Measurements from ENCODE around the gene GAS2. TPM values are rescaled to one million over a fixed set of nuclear protein-coding genes. Genes with fewer than 3 reads are reported as not detected.

The GAS2 gene
- total RNA-seq, 4 donors from 2014 or later = 1.1 to 2.9 (median 2.6) TPM

DNA sequence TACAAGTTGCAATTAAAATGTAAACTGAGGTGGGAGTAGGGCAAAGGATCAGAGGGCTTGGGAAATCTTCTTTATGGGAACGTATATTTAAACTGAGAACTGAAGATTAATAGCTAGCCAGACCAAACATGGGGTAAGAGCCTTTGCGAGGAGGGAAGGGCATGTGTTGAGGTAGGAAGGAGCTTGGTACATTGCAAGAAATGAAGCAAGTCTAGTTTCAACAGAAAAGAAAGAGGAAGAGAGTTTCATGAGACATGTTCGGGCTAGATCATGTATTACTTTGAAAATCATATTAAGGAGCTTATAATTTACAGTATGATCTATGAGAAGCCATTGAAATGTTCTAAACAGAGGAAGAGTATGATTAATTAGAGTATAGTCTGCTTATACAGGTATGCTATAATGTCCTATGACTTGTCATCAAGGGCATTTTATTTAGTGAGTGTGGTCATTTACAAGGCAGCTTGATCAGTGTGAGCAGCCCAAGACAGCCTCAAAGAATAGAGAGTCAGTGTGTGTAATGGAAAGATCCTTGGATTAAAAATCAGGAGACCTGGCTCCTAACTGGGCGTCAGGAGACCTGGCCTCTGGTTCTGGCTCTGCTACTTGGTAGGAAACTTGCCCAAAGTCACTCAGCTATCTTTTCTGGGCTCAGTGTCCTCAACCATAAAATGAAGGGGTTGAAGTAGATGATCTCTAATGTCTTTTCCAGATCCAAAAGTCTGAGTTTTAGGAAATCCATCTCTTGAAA lies 10.9 kb downstream of the GAS2 start:
- intact Hi-C loops (cut with DNase I; ENCODE audit: low total_unique reads) = no loop called here
- peak; percentile 86 to 94 for ATAC-seq
- Histone ChIP-seq H3K27ac (peak overlapping the region; percentile 67 to 84 (median 75)), H3K9me3 (no peaks in the 10 kb centered on the region), H3K36me3 (no peaks in the 10 kb centered on the region), H3K27me3 (no peaks in the 10 kb centered on the region), H3K4me3 (no peak overlapping the region), H3K4me1 (peaks cover 23 to 48% of the 10 kb centered on the region in 2 donors)
- in situ Hi-C loops (cut with MboI; ENCODE audit: low sequenced_read_pairs in 4 of 4) = loop anchor here in 1 of 4 donors (10.0 kb wide), 1 partner anchor 57 kb away; no protein-coding TSS in a partner anchor
- TF ChIP-seq, protein P1, sequence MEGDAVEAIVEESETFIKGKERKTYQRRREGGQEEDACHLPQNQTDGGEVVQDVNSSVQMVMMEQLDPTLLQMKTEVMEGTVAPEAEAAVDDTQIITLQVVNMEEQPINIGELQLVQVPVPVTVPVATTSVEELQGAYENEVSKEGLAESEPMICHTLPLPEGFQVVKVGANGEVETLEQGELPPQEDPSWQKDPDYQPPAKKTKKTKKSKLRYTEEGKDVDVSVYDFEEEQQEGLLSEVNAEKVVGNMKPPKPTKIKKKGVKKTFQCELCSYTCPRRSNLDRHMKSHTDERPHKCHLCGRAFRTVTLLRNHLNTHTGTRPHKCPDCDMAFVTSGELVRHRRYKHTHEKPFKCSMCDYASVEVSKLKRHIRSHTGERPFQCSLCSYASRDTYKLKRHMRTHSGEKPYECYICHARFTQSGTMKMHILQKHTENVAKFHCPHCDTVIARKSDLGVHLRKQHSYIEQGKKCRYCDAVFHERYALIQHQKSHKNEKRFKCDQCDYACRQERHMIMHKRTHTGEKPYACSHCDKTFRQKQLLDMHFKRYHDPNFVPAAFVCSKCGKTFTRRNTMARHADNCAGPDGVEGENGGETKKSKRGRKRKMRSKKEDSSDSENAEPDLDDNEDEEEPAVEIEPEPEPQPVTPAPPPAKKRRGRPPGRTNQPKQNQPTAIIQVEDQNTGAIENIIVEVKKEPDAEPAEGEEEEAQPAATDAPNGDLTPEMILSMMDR (IDR thresholded peaks at IDR 0.05 in 4 of 5, conservative IDR thresholded peaks at IDR 0.05 in 1 of 5) = no peak
- no peak for TF ChIP-seq POLR2A (IDR thresholded peaks at IDR 0.05)
- peak; percentile 33 to 58 for DNase-seq

DNA sequence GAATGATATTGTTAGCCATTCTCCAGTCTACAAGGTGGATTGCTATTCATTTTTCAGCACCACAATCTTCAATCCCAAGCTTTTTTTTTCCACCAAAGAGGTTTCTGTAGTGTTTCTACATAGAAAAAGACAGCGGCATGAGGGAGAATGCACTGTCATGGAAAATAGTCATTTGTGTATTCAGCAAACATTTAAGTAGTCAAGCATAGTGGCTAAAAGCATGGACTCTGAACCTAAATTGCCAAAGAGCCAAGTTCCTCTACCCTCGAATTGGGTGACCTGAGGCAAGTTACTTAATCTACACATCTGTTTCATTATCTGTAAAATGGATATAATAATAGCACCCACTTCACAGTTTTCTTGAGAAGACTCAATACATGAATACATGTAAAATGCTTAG lies 14.2 kb downstream of the GAS2 start:
- DNase-seq (no peak), ATAC-seq (no peak)
- in situ Hi-C loops (cut with MboI; ENCODE audit: low sequenced_read_pairs in 4 of 4) (no loop called here), intact Hi-C loops (cut with DNase I; ENCODE audit: low total_unique reads) (no loop called here)
- Histone ChIP-seq H3K27me3 (no peaks in the 10 kb centered on the region), H3K4me3 (no peak overlapping the region), H3K9me3 (no peaks in the 10 kb centered on the region), H3K4me1 (peaks cover 14 to 46% of the 10 kb centered on the region in 2 donors), H3K27ac (peak overlapping the region in 3 of 4 donors; percentile 26 to 37 (median 27)), H3K36me3 (no peaks in the 10 kb centered on the region)
- TF ChIP-seq, protein P1 (IDR thresholded peaks at IDR 0.05 in 4 of 5, conservative IDR thresholded peaks at IDR 0.05 in 1 of 5) = no peak
- TF ChIP-seq POLR2A (IDR thresholded peaks at IDR 0.05) = no peak

DNA sequence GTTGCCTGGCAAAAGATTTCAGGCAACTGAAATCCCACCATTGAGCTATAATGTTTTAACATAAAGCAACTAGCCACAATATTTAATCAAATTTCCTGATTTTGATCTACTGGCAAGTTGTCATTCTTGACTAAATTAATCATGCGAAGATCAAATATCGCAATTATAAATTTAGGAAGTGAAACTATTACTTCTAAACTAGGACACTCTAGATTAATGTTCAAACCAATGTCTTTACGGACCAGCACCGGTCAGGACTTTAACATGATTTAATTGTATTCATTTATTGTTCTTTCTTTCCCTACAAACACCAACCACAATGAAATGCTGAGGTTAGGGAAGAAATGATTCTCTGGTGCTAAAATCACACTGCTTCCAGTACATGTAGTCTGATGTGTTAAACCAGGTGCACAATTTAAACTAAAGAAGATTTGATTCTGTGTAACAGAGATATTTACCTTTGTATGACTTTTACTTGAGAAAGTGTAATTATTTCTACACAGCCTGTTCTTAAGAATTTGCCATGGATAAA lies 14.9 kb downstream of the GAS2 start:
- Histone ChIP-seq H3K9me3 (no peaks in the 10 kb centered on the region), H3K4me3 (no peak overlapping the region), H3K4me1 (peaks cover 9 to 42% of the 10 kb centered on the region in 2 donors), H3K27me3 (no peaks in the 10 kb centered on the region), H3K36me3 (no peaks in the 10 kb centered on the region), H3K27ac (no peak overlapping the region)
- TF ChIP-seq, protein P1 (IDR thresholded peaks at IDR 0.05 in 4 of 5, conservative IDR thresholded peaks at IDR 0.05 in 1 of 5) = no peak
- no peak for TF ChIP-seq POLR2A (IDR thresholded peaks at IDR 0.05)
- no peak for ATAC-seq
- DNase-seq = no peak
- intact Hi-C loops (cut with DNase I; ENCODE audit: low total_unique reads) = no loop called here
- in situ Hi-C loops (cut with MboI; ENCODE audit: low sequenced_read_pairs in 4 of 4) = no loop called here

DNA sequence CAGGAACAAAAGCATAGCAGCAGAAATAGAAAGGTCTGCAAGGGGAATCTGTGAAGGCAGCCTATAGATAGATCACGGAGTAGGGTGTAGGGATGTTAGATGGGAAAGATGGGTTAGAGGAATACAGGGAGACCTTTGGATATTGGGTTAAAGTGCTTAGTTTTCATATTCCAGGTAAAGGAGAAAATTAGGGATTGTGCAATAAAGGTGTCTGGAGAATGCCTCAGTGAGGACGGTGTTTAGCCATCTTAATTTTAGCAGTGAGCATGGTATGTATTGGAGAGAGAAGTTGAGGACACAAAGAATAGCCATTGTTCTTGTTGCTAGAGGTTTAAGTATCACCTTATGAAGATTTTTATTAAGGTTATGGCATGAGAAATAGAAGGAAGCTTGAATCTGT lies 17.7 kb downstream of the GAS2 start:
- Histone ChIP-seq H3K4me1 (peaks cover 9 to 20% of the 10 kb centered on the region in 2 donors), H3K36me3 (no peaks in the 10 kb centered on the region), H3K27me3 (no peaks in the 10 kb centered on the region), H3K9me3 (no peaks in the 10 kb centered on the region), H3K27ac (no peak overlapping the region), H3K4me3 (no peak overlapping the region)
- DNase-seq = no peak
- in situ Hi-C loops (cut with MboI; ENCODE audit: low sequenced_read_pairs in 4 of 4) = no loop called here
- ATAC-seq = no peak
- TF ChIP-seq, protein P1 (IDR thresholded peaks at IDR 0.05 in 4 of 5, conservative IDR thresholded peaks at IDR 0.05 in 1 of 5) = no peak
- intact Hi-C loops (cut with DNase I; ENCODE audit: low total_unique reads) = no loop called here
